T-helper 1 cell treated with Interleukin-12 subunit alpha and Interleukin-12 subunit beta and Interleukin-4 antibody, amounts not matched to agents 30 μg/mL and 1 μg/mL, for 36 hours (primary cell): ENCODE measurements around the gene CC2D2A.

ENCODE experiments used
- H3K27ac Mint-ChIP-seq: one replicate; pipeline ENCODE4 v1.8.0; 2021; ENCODE audit warnings: mild to moderate bottlenecking, mixed read lengths
- H3K27me3 Mint-ChIP-seq: one replicate; pipeline ENCODE4 v1.8.0; 2021; ENCODE audit warnings: low read depth, mixed read lengths
- H3K36me3 Mint-ChIP-seq: one replicate; pipeline ENCODE4 v1.8.0; 2021; ENCODE audit warnings: low read depth, mixed read lengths
- H3K4me1 Mint-ChIP-seq: one replicate; pipeline ENCODE4 v1.8.0; 2021; ENCODE audit warnings: low read depth, mixed read lengths
- H3K4me3 Mint-ChIP-seq: one replicate; pipeline ENCODE4 v1.8.0; 2021; ENCODE audit warnings: mild to moderate bottlenecking, moderate library complexity, mixed read lengths
- H3K9me3 Mint-ChIP-seq: one replicate; pipeline ENCODE4 v1.8.0; 2021; ENCODE audit warnings: mixed read lengths

The CC2D2A gene

DNA sequence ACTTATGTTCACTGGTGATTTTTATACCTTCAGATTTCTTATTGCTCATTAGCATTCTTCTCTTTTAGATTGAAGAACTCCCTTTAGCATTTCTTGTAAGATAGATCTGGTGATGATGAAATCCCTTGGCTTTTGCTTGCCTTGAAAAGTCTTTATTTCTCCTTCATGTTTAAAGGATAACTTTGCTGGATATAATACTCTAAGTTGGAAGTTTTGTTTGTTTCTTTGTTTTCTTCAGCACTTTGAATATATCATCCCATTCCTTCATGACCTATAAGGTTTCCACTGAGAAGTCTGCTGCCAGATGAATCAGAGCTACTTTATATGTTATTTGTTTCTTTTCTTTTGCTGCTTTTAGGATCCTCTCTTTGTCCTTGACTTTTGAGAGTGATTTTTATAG is 18.5 kb downstream of the CC2D2A start:
- Mint-ChIP-seq H3K27me3 (peaks cover 12% of the 10 kb centered on the region), H3K9me3 (peaks cover 10% of the 10 kb centered on the region), H3K36me3 (no peaks in the 10 kb centered on the region), H3K4me1 (no peaks in the 10 kb centered on the region), H3K4me3 (no peak overlapping the region), H3K27ac (no peak overlapping the region)

GRCh38 chr4:15488658-15489470 is 19.2 kb downstream of the CC2D2A start:
- no peaks in the 10 kb centered on the region for H3K36me3 Mint-ChIP-seq
- H3K9me3 Mint-ChIP-seq = peaks cover 10% of the 10 kb centered on the region
- H3K27me3 Mint-ChIP-seq = peaks cover 12% of the 10 kb centered on the region
- H3K27ac Mint-ChIP-seq = no peak overlapping the region
- no peak overlapping the region for H3K4me3 Mint-ChIP-seq
- H3K4me1 Mint-ChIP-seq = no peaks in the 10 kb centered on the region

DNA sequence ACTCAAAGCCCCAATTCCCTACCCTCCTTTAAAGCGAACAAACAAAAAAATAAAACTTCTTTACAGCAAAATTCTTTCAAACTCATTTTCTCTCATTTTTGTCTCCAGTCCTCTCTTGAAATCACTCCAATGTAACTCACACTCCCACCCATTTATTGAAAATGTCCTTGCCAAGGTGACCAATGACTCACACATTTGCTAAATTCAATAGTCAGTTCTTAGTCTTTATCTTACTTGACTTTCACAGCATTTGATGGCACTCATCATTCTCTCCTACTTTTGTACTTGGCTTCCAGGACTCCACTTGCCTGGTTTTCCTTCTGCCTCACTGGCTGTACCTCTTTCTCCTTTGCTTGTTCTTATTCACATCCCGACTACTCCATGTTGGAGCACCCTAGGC is 19.9 kb downstream of the CC2D2A start:
- H3K4me3 Mint-ChIP-seq = no peak overlapping the region
- H3K4me1 Mint-ChIP-seq = no peaks in the 10 kb centered on the region
- H3K27me3 Mint-ChIP-seq = peaks cover 12% of the 10 kb centered on the region
- H3K27ac Mint-ChIP-seq = no peak overlapping the region
- peaks cover 10% of the 10 kb centered on the region for H3K9me3 Mint-ChIP-seq
- H3K36me3 Mint-ChIP-seq = no peaks in the 10 kb centered on the region

DNA sequence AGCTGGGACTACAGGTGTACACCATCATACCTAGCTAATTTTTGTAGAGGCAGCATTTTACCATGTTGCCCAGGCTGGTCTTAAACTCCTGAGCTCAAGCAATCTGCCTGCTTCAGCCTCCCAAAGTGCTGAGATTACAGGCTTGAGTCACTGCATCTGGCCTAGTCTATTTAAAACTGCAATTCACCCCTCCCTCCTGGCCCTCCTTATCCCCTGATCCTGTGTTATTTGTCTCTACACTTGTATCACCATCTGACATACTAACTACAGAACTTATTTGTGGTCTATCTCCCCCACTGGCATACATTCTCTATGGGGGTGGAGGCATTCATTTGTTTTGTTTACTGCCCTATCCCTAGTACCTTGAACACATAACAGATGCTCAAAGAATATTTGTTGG is 23.7 kb downstream of the CC2D2A start:
- Mint-ChIP-seq H3K36me3 (no peaks in the 10 kb centered on the region), H3K4me3 (no peak overlapping the region), H3K27me3 (peaks cover 1% of the 10 kb centered on the region), H3K4me1 (no peaks in the 10 kb centered on the region), H3K27ac (no peak overlapping the region), H3K9me3 (peaks cover 13% of the 10 kb centered on the region)

DNA sequence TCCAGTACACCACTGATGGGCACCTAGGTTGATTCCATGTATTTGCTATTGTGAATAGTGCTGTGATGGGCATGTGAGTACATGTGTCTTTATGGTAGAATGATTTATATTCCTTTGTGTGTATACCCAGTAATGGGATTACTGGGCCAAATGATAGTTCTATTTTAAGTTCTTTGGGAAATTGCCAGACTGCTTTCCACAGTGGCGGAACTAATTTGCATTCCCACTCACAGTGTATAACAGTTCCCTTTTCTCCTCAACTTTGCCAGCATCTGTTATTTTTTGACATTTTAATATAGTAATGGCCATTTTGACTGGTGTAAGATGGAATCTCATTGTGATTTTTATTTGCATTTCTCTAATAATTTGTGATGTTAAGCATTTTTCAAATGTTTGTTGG is 25.9 kb downstream of the CC2D2A start:
- H3K27me3 Mint-ChIP-seq = no peaks in the 10 kb centered on the region
- no peak overlapping the region for H3K27ac Mint-ChIP-seq
- peaks cover 10% of the 10 kb centered on the region for H3K9me3 Mint-ChIP-seq
- H3K36me3 Mint-ChIP-seq = no peaks in the 10 kb centered on the region
- no peaks in the 10 kb centered on the region for H3K4me1 Mint-ChIP-seq
- H3K4me3 Mint-ChIP-seq = no peak overlapping the region

DNA sequence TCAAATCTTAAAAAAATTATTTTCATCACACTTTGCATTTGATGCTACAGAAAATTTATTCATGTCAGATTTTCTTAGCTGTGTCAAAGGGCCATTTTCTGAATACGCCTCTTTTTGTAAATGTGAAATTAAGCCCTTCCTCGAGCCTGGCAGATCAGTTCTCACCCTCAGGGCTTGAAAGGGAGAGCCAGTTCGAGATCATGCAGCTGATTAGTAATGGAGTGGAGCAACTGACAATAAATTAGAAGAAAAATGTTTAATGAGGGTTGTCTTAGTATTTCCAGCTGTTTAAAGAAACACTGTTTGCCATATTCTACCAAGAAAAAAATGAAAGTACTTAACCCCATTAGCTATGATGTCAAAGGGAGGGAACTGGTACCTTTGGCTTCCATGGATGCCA is 28.7 kb downstream of the CC2D2A start:
- no peaks in the 10 kb centered on the region for H3K27me3 Mint-ChIP-seq
- no peak overlapping the region for H3K4me3 Mint-ChIP-seq
- peaks cover 10% of the 10 kb centered on the region for H3K9me3 Mint-ChIP-seq
- H3K4me1 Mint-ChIP-seq = no peaks in the 10 kb centered on the region
- H3K27ac Mint-ChIP-seq = no peak overlapping the region
- no peaks in the 10 kb centered on the region for H3K36me3 Mint-ChIP-seq

GRCh38 chr4:15500701-15501100 is 31.0 kb downstream of the CC2D2A start:
- H3K27me3 Mint-ChIP-seq = no peaks in the 10 kb centered on the region
- H3K4me1 Mint-ChIP-seq = no peaks in the 10 kb centered on the region
- no peak overlapping the region for H3K4me3 Mint-ChIP-seq
- H3K36me3 Mint-ChIP-seq = no peaks in the 10 kb centered on the region
- H3K9me3 Mint-ChIP-seq = peaks cover 10% of the 10 kb centered on the region
- no peak overlapping the region for H3K27ac Mint-ChIP-seq

DNA sequence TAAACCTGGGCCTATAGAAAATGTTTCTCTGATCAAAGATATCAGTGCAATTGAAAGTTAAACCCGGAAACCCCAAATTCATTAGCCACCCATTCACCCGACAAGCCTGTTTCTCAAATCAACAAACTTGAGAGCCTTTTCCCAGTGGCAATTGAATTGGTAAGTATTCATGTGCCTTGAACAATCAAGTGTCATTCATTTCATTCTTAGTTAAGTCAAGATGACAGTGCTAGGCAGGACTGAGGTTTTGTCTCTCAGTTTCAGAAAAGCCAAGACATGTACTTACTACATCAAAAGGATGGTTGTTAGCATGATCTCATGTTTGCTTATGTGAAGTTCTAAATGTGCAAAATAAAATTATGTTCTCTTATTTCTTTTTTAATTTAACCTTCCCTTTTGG is 32.3 kb downstream of the CC2D2A start:
- Mint-ChIP-seq H3K4me1 (no peaks in the 10 kb centered on the region), H3K27ac (no peak overlapping the region), H3K27me3 (no peaks in the 10 kb centered on the region), H3K36me3 (no peaks in the 10 kb centered on the region), H3K4me3 (no peak overlapping the region), H3K9me3 (peaks cover 10% of the 10 kb centered on the region)

GRCh38 chr4:15502384-15502783 is 32.7 kb downstream of the CC2D2A start:
- Mint-ChIP-seq H3K4me3 (no peak overlapping the region), H3K4me1 (no peaks in the 10 kb centered on the region), H3K36me3 (no peaks in the 10 kb centered on the region), H3K9me3 (peaks cover 7% of the 10 kb centered on the region), H3K27me3 (no peaks in the 10 kb centered on the region), H3K27ac (no peak overlapping the region)

DNA sequence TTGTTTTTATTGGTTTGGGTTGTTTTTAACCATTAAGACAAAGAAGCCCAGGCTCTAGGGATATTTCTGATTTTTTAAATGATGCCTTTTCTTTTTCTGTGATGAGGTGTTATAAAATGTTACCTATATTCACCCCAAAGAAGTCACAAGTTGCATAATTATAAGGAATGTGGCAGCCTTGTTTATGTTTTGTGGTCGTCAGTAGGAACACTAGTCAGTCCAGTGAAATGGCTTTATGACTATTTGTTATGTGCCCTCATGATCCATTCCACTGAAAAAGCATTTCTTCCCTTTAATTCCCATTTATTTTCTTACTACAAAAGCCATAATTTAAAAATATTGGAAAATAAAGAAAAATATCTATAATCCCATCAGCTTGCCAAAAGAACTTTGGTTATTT is 34.4 kb downstream of the CC2D2A start:
- Mint-ChIP-seq H3K27ac (no peak overlapping the region), H3K36me3 (no peaks in the 10 kb centered on the region), H3K4me1 (no peaks in the 10 kb centered on the region), H3K9me3 (no peaks in the 10 kb centered on the region), H3K27me3 (no peaks in the 10 kb centered on the region), H3K4me3 (no peak overlapping the region)

DNA sequence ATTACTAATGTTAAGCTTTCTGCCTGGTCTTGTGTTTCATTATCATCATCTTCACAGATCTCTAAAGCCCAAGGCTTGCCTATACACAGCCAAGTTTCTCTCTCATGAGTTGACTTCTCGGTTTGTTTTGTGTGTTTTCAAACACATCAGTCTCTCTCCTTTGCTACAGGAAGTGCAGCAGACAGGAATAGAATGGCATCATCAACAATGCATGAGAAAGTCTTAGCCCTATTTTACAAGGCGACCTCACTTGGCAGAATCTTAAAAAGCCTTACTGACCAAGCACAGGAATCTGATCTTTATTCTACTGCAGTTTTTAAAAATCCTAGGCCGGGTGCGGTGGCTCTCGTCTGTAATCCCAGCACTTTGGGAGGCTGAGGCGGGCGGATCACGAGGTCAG is 36.8 kb downstream of the CC2D2A start:
- Mint-ChIP-seq H3K36me3 (no peaks in the 10 kb centered on the region), H3K4me1 (no peaks in the 10 kb centered on the region), H3K27me3 (no peaks in the 10 kb centered on the region), H3K4me3 (no peak overlapping the region), H3K27ac (no peak overlapping the region), H3K9me3 (no peaks in the 10 kb centered on the region)

DNA sequence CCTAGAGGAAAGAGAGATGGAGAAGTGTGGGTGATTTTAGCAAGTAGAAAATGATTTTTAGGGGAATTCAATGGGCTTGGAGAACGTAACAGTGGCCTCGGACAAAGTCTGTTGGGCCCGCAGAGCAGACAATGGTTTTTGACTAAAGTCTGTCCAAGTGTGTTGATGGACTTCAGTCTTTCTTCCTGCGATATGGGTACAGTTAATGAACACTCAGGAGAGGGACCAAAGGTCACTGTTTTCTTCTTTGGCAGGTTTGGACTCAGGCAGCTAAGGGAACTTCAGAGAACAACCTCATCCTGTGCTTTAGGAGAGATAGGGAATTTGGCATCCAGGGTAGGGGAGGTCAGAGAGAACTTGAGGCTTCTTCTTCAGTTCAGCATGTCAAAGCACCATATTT is 38.0 kb downstream of the CC2D2A start:
- H3K27ac Mint-ChIP-seq = no peak overlapping the region
- H3K4me1 Mint-ChIP-seq = no peaks in the 10 kb centered on the region
- no peaks in the 10 kb centered on the region for H3K36me3 Mint-ChIP-seq
- H3K9me3 Mint-ChIP-seq = no peaks in the 10 kb centered on the region
- no peak overlapping the region for H3K4me3 Mint-ChIP-seq
- H3K27me3 Mint-ChIP-seq = no peaks in the 10 kb centered on the region

GRCh38 chr4:15510961-15511360 is 41.3 kb downstream of the CC2D2A start:
- H3K4me1 Mint-ChIP-seq = peaks cover 3% of the 10 kb centered on the region
- H3K4me3 Mint-ChIP-seq = no peak overlapping the region
- no peak overlapping the region for H3K27ac Mint-ChIP-seq
- H3K27me3 Mint-ChIP-seq = no peaks in the 10 kb centered on the region
- no peaks in the 10 kb centered on the region for H3K36me3 Mint-ChIP-seq
- H3K9me3 Mint-ChIP-seq = no peaks in the 10 kb centered on the region

- no peaks in the 10 kb centered on the region for H3K36me3 Mint-ChIP-seq
- no peak overlapping the region for H3K4me3 Mint-ChIP-seq
- no peak overlapping the region for H3K27ac Mint-ChIP-seq
- H3K9me3 Mint-ChIP-seq = peaks cover 5% of the 10 kb centered on the region
- peaks cover 5% of the 10 kb centered on the region for H3K4me1 Mint-ChIP-seq
- H3K27me3 Mint-ChIP-seq = no peaks in the 10 kb centered on the region
These were observed 43.9 kb downstream of the CC2D2A start for GRCh38 chr4:15513545-15513944.

- H3K27ac Mint-ChIP-seq = no peak overlapping the region
- H3K9me3 Mint-ChIP-seq = peaks cover 12% of the 10 kb centered on the region
- H3K36me3 Mint-ChIP-seq = no peaks in the 10 kb centered on the region
- peaks cover 5% of the 10 kb centered on the region for H3K4me1 Mint-ChIP-seq
- H3K4me3 Mint-ChIP-seq = no peak overlapping the region
- H3K27me3 Mint-ChIP-seq = no peaks in the 10 kb centered on the region
These were observed 45.4 kb downstream of the CC2D2A start for GRCh38 chr4:15515106-15515505.

- no peaks in the 10 kb centered on the region for H3K27me3 Mint-ChIP-seq
- peaks cover 5% of the 10 kb centered on the region for H3K4me1 Mint-ChIP-seq
- H3K4me3 Mint-ChIP-seq = no peak overlapping the region
- H3K9me3 Mint-ChIP-seq = peaks cover 12% of the 10 kb centered on the region
- no peaks in the 10 kb centered on the region for H3K36me3 Mint-ChIP-seq
- H3K27ac Mint-ChIP-seq = no peak overlapping the region
These were observed 46.8 kb downstream of the CC2D2A start for GRCh38 chr4:15516494-15516893.
